ENCODE data around the gene ARHGEF16. TPM values are rescaled to one million over a fixed set of nuclear protein-coding genes. Genes with fewer than 3 reads are reported as not detected.
A peak's percentile ranks its signal among the peaks of the same experiment; 100 is the strongest.

ARHGEF16 gene
- total RNA-seq, 1 donor from 2014 or later = 20.3 TPM

DNA sequence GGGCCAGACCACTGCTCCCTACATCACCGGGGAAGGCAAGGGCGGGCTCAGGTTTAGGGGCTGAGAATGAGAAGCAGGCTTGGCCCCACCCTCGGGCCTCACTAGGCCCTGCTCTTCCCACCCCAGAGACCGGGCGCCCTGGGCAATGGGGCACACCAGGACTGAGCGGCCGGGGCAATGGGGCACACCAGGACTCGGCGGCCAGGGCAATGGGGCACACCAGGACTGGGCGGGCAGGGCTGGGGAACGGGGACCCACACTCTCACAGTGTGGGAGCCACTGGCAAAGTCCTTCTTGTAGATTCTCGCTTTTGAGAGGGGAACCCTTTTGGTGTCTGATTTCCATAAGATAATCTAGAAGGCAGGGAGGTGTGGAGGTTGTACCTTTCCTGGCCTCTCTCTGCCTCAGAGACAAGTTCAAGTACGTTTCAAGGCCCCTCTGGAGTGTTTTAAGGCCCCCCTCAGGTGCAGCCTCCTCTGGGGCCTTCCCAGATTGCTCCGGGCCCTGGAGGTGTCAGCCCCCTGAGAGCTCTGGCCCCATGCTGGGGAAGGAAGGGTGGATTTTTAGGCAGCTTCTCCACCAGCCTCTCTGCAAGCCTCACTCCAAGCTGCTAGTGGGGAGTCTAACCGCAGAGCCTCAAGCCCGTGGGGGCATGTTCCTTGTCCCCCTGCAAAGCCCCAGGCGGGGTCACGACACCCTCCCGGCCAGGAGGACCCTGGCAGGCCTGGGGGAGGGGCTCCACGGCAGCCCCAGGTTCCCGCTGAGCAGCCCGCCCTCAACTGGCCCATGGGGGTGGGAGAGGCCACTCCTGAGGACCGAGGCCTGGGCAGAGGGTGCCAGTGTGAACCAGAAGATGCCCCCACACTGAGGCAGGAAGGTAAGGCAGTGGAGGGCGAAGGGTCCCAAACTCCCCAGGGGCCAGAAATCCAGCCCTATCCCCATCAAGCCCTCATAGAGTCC lies 66.2 kb downstream of the ARHGEF16 start:
- Mint-ChIP-seq H3K9me3 (no peaks in the 10 kb centered on the region), H3K27ac (no peak overlapping the region), H3K4me1 (no peaks in the 10 kb centered on the region), H3K27me3 (ENCODE audit: low read depth) (no peaks in the 10 kb centered on the region), H3K36me3 (no peaks in the 10 kb centered on the region), H3K4me3 (no peak overlapping the region)
- TF ChIP-seq, protein P1, sequence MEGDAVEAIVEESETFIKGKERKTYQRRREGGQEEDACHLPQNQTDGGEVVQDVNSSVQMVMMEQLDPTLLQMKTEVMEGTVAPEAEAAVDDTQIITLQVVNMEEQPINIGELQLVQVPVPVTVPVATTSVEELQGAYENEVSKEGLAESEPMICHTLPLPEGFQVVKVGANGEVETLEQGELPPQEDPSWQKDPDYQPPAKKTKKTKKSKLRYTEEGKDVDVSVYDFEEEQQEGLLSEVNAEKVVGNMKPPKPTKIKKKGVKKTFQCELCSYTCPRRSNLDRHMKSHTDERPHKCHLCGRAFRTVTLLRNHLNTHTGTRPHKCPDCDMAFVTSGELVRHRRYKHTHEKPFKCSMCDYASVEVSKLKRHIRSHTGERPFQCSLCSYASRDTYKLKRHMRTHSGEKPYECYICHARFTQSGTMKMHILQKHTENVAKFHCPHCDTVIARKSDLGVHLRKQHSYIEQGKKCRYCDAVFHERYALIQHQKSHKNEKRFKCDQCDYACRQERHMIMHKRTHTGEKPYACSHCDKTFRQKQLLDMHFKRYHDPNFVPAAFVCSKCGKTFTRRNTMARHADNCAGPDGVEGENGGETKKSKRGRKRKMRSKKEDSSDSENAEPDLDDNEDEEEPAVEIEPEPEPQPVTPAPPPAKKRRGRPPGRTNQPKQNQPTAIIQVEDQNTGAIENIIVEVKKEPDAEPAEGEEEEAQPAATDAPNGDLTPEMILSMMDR (IDR thresholded peaks at IDR 0.05; ENCODE audit: unreplicated experiment) = no peak
- DNase-seq (ENCODE audit: low spot score in 2 of 2, unreplicated experiment in 2 of 2) = no peak

DNA sequence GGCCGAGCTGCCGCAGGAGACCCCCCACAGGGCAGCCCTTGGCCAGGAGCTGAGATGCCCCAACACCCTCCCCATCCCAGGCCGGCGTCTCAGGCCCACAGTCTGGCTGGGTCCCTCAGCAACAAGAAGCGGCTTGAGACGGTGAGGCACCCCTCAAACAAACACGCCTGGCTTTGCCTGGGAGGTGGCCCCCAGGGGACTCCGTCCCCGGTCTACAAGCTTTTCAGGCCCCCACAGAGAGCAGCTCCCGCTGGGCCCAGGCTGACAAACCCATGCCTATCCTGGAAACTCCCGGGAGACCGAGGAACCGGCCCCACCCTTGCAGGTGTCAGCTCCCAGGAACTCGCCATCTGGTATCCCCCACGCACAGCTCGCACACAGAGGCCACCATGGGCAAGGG lies 67.0 kb downstream of the ARHGEF16 start:
- Mint-ChIP-seq H3K27me3 (ENCODE audit: low read depth) (no peaks in the 10 kb centered on the region), H3K4me3 (no peak overlapping the region), H3K27ac (no peak overlapping the region), H3K4me1 (no peaks in the 10 kb centered on the region), H3K36me3 (no peaks in the 10 kb centered on the region), H3K9me3 (no peaks in the 10 kb centered on the region)
- TF ChIP-seq, protein P1 (IDR thresholded peaks at IDR 0.05; ENCODE audit: unreplicated experiment) = no peak
- DNase-seq (ENCODE audit: low spot score in 2 of 2, unreplicated experiment in 2 of 2) = no peak

DNA sequence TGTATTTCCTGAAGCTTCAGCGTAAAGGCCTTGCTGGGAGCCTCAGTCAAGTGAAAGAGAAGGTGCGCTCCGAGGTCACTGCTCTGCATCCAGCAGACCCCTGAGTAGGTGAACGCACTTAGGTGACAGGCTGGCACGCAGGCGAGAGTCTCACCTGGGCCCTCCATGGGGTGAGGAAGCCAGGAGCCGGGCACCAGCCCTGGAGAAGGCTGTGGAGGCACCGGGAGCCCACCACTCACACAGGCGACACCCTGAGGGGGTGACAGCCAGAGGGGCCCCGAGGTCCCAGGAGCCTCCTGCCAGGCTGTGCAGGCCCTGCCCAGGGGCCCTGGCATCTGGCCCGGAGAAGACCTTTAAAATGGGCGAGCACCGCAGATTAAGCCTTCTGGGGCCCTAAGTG lies 67.6 kb downstream of the ARHGEF16 start:
- H3K27me3 Mint-ChIP-seq (ENCODE audit: low read depth) = no peaks in the 10 kb centered on the region

DNA sequence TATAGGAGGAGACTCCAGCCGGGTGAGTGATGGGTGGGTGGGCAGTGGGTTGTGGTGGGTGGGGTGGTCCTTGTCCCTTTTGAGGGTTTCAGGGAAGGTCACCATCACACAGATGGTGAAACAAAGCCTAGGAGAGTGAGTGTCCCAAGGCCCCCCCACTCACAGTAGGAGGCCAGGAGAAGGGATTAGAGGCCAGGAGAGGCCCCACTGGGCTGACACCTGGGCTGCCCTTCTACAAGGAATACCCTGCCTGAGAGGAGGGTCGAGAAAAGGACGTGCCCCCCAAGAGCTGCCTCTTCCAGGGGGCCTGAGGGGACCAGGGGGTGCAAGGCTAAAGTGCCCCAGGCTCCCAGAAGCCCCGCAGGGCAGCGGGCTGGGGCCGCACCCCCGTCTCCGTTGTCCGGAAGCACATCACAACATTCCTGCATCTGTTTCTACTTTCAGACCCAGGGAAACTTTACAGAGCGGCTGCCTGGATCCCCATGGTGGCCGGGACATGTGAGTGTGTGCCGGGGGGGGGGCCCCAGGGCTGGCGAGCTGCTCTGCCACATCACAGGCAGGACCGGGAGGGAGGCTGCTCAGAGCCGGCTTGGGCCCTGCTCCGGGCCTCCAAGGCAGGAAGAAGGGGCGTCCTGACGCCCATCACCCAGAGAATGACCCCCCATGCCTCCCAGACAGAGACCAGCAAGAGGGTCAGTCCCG lies 68.2 kb downstream of the ARHGEF16 start:
- H3K27ac Mint-ChIP-seq = peak overlapping the region; percentile 12
- H3K4me3 Mint-ChIP-seq = no peak overlapping the region
- H3K4me1 Mint-ChIP-seq = no peaks in the 10 kb centered on the region
- H3K36me3 Mint-ChIP-seq = no peaks in the 10 kb centered on the region
- H3K27me3 Mint-ChIP-seq (ENCODE audit: low read depth) = no peaks in the 10 kb centered on the region
- no peak for DNase-seq (ENCODE audit: low spot score in 2 of 2, unreplicated experiment in 2 of 2)
- TF ChIP-seq, protein P1 (IDR thresholded peaks at IDR 0.05; ENCODE audit: unreplicated experiment) = no peak
- no peaks in the 10 kb centered on the region for H3K9me3 Mint-ChIP-seq

More for the DNA sequence above, 67.6 kb downstream of the ARHGEF16 start:
- H3K9me3 Mint-ChIP-seq = no peaks in the 10 kb centered on the region
- H3K36me3 Mint-ChIP-seq = no peaks in the 10 kb centered on the region
- no peak overlapping the region for H3K27ac Mint-ChIP-seq
- H3K4me3 Mint-ChIP-seq = no peak overlapping the region
- TF ChIP-seq, protein P1 (IDR thresholded peaks at IDR 0.05; ENCODE audit: unreplicated experiment) = no peak
- no peaks in the 10 kb centered on the region for H3K4me1 Mint-ChIP-seq
- DNase-seq (ENCODE audit: low spot score in 2 of 2, unreplicated experiment in 2 of 2) = no peak

DNA sequence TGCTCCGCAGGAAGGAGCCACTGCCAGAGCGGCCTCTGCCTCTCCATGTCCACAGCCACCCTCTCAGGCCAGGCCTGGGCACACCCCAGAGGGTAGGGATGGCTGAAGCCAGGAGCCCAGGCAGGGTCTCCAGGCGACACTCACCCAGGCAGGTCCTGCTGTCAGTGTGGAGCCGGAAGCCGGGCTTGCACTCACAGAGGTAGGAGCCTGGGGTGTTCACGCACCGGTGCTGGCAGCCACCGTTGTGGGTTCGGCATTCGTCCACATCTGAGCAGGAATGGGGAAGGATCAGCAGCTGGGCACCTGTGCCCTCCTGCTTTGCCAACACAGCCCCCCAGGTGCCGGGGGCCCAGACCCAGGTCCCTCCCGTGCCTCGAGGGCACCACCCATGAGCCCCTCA lies 69.5 kb downstream of the ARHGEF16 start:
- DNase-seq (ENCODE audit: low spot score in 2 of 2, unreplicated experiment in 2 of 2) = no peak
- Mint-ChIP-seq H3K27ac (no peak overlapping the region), H3K9me3 (no peaks in the 10 kb centered on the region), H3K4me1 (no peaks in the 10 kb centered on the region), H3K4me3 (no peak overlapping the region), H3K36me3 (no peaks in the 10 kb centered on the region), H3K27me3 (ENCODE audit: low read depth) (no peaks in the 10 kb centered on the region)
- TF ChIP-seq, protein P1 (IDR thresholded peaks at IDR 0.05; ENCODE audit: unreplicated experiment) = no peak
